GM19023 (cell line): ENCODE data around the gene SLC44A2.
"Not testable (repeated sequence)": the region's sequence is repeated elsewhere in the genome, so short reads cannot be mapped to it uniquely, and the experiment has no call there.

Source experiments
- ATAC-seq: cut with Tn5 transposase; IDR thresholded peaks from one replicate; pipeline ENCODE4 v1.9.1; 2021; ENCODE audit warnings: mild to moderate bottlenecking, moderate library complexity; ENCODE audit not compliant: unreplicated experiment

Gene SLC44A2

GRCh38 chr19:10648360-10648759 is 23.0 kb downstream of the SLC44A2 start:
- no peak for ATAC-seq

- no peak for ATAC-seq
These were observed 26.5 kb downstream of the SLC44A2 start for GRCh38 chr19:10651851-10652250.

- ATAC-seq = no peak
These were observed 28.1 kb downstream of the SLC44A2 start for GRCh38 chr19:10653482-10653731.

- ATAC-seq = peak; percentile 73
These were observed 28.6 kb downstream of the SLC44A2 start, which contains the start of gene ILF3 for GRCh38 chr19:10653732-10654609. ILF3 (plus strand) TSS chr19:10654346; CDS start chr19:10670606, 16,260 bp downstream.

- ATAC-seq = peak; percentile 15
These were observed 29.5 kb downstream of the SLC44A2 start for GRCh38 chr19:10654610-10655456.

GRCh38 chr19:10655457-10656312 is 30.3 kb downstream of the SLC44A2 start:
- ATAC-seq = no peak

- no peak for ATAC-seq
These were observed 35.0 kb downstream of the SLC44A2 start for GRCh38 chr19:10660346-10660745.

- no peak for ATAC-seq
These were observed 36.6 kb downstream of the SLC44A2 start for GRCh38 chr19:10661946-10662345.

- ATAC-seq = no peak
These were observed 37.3 kb downstream of the SLC44A2 start for GRCh38 chr19:10662384-10663251.

GRCh38 chr19:10663252-10663563 is 37.9 kb downstream of the SLC44A2 start:
- not testable (repeated sequence) for ATAC-seq

- ATAC-seq = no peak
These were observed 42.5 kb downstream of the SLC44A2 start for GRCh38 chr19:10667867-10668266.

- ATAC-seq = no peak
These were observed 43.9 kb downstream of the SLC44A2 start for GRCh38 chr19:10669246-10669645.

GRCh38 chr19:10670182-10670581 is 44.8 kb downstream of the SLC44A2 start:
- ATAC-seq = no peak

GRCh38 chr19:10670876-10671804 is 45.8 kb downstream of the SLC44A2 start:
- no peak for ATAC-seq

- ATAC-seq = not testable (repeated sequence)
These were observed 46.6 kb downstream of the SLC44A2 start for GRCh38 chr19:10671922-10672321.

GRCh38 chr19:10675214-10675613 is 49.9 kb downstream of the SLC44A2 start:
- not testable (repeated sequence) for ATAC-seq

- no peak for ATAC-seq
These were observed 52.4 kb downstream of the SLC44A2 start for GRCh38 chr19:10677751-10678150.

GRCh38 chr19:10678813-10679212 is 53.5 kb downstream of the SLC44A2 start:
- no peak for ATAC-seq

- no peak for ATAC-seq
These were observed 54.4 kb downstream of the SLC44A2 start for GRCh38 chr19:10679743-10680142.
